NCI-H1092 (cell line): ENCODE measurements around the gene G3BP2.
"Not testable (repeated sequence)": the region's sequence is repeated elsewhere in the genome, so short reads cannot be mapped to it uniquely, and the experiment has no call there.

Experiments
- DNase-seq: peaks from one replicate; lab custom pipeline; 2025; lab: John Stamatoyannopoulos, UW

Gene G3BP2

DNA sequence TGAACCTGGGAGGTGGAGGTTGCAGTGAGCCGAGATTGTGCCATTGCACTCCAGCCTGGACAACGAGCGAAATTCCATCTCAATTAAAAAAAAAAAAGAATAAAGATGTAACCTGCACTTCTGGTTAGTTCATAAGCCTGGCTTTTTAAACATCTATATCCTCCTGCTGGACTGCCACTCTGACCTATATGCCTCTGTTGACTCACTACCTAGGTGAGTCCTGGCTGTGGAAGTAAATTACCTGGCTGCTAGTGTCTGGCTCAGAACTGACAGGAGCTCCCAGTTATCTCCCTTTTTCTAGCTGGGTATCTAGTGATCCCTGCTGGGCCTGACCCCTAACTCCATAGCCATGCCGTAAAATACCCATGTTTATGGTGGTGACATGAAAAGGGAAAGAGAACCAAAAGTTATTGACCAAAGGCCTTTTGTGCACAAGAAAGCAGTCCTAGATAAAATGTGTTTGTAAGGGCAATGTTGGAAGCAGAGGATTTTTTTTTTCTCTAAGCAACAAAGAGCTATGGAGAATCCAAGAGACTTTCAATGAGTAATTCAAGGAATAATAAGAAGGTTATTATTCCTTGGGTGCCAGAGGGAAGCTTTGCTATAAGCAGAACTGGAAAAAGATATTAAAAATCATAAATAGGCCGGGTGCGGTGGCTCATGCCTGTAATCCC is 10.4 kb upstream of the G3BP2 start:
- no peak for DNase-seq

DNA sequence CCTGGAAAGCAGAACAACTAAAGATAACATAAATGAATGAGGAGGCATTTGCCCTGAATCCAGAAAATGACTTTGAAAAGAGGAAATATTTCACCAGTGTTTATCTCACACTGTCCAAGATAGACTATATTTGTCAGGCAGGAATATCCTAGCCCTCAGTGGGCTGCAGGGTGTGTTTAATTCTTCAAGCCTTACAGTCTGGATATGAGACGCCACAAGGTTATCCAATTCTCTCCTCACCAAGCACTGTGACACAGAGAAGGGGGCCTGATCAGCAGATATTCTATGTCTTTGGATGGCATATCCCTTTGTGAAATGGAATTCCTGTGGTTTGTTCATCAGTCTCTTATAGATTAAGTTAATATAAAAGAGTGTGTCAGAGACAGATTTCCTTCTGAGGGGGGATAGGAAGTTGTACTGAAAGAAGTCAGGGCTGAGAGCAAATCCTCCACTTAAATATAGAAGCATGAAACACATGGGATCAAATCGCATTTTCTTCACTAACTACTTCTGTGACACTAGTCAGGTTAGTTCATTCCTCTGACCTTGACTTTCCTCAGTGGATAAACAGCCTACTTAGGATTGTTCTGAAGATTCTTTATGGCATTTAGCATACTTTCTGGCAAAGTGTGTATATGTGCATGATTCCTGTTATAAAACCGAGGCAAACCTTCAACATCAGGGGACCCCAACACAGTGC is 6.8 kb upstream of the G3BP2 start:
- DNase-seq, result no peak

DNA sequence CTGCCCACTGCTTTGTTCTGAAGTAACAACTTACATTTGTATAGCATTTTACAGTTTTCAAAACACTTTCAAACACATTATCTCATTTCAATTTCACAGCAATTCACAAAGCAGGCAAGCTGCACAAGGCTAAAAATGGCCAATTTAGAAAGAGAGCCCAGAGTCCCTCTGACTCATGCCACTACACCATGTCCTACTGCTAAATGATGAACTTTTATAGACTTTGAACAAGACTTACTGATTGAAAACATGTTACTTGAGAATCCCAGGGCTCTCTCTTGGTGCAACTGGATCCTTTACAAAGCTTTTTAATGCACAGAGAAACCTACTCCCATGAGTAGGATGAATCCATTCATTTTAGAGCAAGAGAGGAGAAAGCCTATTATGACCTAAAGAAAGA is 5.8 kb upstream of the G3BP2 start:
- no peak for DNase-seq

DNA sequence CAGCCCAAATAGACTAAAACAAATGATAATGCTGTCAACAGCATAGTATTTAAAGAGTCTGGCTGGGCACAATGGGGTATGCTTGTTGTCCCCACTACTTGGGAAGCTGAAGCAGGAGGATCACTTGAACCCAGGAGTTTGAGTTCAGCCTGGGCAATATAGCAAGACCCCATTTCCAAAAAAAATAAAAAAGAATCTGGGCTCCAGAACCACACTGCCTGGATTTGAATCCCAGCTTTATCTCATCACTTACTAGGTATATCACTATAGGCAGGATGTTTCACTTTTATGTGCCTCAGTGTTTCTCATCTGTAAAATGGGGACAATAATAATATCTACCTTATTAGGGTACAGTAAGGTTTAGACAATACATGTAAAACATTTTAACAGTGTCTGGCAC is 5.3 kb upstream of the G3BP2 start:
- DNase-seq, result no peak

DNA sequence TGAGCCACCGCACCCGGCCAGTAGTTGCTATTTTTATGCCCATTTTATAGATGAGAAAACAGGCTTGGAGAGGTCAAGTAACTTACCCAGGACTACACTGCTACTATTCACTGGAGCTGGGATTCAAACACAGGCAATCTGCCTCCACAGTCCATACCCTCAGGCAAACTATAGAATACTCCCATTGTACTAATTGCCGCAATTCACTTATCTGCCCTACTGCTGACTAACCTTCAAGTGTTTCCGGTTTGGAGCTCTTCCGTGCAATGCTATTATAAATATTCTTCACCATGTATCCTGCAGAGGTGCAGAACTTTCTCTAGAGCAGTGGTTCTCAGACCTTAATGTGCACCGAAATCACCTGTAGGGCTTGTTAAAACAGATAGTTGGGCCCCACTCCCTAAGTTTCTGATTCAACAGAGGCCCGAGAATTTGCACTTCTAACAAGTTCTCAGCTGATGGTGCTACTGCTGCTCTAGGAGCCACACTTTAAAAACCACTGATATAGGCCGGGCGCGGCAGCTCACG is 1.9 kb upstream of the G3BP2 start:
- DNase-seq, result no peak

DNA sequence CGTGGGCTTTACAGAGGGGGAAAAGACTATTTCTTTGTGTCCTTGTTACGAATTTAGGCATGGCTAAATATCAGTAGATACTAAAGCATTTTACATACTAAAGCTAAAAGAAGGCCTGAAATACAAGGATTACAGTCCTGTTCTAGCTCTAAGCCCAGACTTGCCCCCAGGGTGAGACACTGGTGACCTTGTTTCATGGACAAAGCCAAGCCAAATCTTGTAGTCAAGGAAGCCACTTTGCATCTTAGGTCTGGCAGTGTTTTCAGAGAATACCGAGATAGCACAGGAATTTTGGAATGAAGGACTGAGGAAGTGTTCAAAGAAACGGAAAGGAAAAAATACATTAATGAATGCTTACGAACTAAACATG is 733 bp upstream of the G3BP2 start:
- no peak for DNase-seq

DNA sequence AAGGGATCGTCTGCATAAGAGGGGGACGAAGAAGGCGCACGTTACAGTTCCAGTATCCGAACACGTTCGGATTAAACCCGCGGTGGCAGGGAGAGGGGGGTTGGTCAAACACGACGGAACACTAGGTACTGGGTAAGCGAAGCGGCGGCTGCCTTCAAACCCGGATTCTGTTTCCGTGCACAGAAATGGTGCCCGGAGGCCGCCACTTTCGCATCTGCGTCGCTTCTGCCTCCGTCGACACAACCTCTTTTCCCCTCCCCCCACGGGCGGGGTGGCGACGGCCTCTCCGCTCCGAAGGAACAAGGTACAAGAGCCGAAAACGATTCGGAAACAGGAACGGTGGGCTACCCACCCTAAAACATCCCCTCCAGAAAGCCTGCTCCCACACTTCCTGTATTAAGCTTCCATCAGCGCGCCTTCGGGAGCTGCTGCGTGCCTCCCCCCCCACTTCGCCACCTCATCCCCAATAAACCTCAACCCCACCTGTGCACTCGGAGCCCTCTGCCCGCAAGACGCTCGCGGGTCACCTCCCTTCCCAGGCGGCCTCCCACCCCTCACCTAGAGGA is 667 bp downstream of the G3BP2 start:
- peak; percentile 8 for DNase-seq

DNA sequence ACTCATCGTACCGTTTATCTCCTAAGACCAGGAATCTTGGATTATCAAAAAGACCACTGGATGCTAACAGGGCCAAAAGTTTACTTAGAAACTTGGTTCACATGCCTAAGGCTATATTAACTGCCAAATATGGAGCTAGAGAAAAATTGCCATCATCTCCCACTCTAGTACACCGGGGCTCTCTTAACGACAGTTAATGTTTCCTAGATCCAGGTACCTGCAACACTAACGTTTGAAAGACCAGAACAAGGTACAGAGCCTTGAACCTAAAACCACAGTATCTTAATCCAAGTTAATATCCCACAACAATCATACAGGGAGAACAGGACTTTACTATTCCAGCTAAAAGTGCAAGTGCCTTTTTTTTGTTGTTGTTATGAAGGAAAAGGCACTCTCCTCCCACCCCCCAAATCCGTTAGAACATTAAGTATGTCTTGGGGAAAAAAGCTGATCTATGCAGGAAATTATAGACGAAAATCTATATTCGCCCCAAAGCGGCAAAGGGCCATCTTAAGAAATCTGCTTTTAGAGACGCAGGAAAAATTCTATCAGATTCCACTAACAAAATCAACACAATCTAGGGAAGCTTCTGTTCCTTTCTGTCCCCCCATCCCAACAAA is 1.3 kb downstream of the G3BP2 start:
- no peak for DNase-seq

DNA sequence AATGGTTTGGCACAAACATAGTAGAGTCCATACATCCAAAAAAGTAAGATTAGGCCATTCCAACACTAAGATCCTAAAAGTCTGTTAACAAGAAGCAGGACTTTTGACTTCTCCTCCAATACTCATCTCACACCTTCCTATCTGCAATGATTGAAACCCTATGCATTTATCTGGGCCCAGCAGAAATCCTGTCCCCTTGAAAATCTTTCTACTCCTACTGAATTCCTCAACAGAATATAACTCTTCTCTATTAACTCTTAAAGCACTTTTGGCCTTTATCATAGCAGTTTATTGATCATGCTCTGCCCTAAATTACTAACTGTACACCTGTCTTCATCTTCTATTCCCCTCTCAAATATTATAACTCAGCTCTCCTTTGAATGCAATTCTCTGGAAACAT is 4.6 kb downstream of the G3BP2 start:
- DNase-seq, result no peak

DNA sequence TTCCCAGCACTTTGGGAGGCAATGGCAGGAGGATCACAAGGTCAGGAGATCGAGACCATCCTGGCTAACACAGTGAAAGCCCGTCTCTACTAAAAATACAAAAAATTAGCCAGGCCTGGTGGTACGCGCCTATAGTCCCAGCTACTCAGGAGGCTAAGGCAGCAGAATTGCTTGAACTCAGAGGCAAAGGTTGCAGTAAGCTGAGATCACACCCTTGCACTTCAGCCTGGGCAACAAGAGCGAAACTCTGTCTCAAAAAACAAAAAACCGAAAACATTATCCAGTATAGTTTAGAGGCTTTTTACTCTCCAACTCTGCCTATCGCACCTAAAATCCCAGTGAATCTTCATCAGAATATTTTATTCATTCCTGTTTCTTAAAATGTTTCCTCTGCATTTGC is 5.6 kb downstream of the G3BP2 start:
- not testable (repeated sequence) for DNase-seq

DNA sequence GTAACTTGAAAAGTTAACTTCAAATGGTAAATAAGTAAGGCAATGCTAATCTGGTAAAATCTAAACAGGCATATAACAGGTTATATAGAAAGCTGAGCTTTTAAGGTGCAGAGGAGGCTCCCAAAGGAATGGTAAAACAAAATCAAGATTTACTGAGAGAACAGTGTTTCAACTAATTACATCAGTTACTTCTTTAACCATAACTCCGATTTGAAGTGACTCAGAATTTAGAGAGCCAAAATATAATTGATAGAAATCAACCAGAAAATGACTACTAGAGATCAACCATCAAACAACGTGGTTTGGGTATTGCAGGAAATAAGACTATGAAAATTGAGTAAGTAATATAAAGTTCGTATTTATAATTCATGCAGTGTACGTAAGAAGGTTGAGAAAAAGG is 6.9 kb downstream of the G3BP2 start:
- DNase-seq, result no peak

DNA sequence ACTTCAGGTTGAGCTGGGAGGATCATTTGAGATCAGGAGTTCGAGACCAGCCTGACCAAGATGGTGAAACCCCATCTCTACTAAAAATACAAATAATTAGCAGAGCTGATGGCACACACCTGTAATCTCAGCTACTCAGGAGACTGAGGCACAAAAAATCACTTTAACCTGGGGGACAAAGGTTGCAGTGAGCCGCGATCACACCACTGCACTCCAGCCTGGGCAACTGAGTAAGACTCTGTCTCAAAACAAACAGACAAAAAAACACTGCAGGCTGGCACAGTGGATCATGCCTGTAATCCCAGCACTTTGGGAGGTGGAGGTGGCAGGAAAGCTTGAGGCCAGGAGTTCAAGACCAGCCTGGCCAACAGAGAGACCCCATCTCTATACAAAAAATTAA is 8.6 kb downstream of the G3BP2 start:
- DNase-seq, result not testable (repeated sequence)

DNA sequence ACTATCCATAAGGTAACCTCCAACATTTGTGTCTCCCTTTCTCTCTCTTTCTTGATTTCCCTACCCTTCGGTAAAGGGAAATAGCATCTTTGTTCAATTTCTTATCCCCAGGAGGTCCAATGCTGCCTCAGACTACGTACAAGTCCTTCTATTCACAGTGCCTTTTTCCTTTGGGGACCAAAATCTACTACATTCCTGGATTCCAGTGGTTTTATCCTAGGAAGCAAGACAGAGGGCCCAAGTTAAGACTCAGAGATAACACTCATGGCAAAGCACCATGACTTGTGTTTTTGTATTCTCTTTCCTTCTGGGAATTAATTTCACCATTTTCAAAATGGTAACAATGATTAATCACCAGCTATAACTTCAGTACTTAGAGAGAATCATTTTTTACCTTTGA is 10.6 kb downstream of the G3BP2 start:
- no peak for DNase-seq

DNA sequence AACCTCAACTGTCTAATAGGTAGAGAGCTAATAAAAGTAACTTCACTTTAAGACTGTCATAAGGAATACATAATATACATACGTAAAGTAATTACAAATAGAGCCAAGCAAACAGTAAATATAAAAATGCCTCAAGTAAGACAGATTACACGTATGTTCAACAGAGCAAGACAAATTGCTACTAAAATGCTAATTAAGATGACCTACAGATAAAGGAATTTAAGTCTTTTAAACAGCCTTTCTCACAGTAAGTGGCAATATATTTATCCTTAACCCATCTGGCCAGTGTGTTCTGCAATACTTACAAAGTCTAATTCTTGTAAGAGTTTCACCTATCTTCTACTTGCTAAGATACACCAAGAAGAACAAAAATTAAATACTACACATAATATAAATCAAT is 12.7 kb downstream of the G3BP2 start:
- no peak for DNase-seq

DNA sequence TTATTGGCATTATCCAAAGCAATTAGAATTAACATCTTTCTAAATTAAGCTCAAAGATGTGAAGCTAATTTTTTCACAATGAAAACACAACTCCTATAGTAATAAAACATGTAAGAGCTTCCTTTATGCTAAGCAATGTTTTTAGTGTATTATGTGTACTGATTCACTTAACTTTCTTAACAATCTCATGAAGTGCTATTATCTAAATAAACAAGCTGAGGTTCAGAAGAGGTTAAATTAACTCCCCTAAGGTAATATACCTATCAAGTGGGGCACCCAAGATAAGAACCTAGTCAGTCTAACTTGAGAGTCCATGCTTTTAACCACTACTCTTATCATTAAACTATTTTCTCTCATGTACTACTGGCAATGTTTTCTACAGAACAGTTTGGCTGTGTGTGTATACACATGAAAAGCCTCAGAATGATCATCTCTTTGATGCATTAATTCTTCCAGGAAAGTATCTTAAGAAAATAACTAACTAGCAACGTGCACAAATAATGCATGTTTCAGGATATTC is 13.6 kb downstream of the G3BP2 start:
- no peak for DNase-seq

DNA sequence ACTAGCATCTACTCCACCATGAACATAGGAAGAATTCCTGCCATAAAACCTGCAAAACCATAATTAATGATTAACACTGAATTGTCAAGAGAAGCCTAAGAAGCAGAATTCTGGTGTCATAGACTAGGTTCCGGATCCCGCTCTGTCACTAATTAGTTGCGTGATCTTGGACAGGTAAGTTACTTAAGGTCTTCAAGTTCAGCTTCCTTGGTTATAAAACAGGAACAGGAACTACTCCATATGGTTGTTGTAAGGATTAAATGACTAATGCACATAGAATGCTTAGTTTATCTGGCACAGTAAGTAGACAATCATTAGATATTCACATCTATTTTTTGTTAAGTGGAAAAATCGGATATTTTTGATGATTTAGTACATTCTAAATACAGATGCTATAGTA is 14.3 kb downstream of the G3BP2 start:
- DNase-seq, result no peak

DNA sequence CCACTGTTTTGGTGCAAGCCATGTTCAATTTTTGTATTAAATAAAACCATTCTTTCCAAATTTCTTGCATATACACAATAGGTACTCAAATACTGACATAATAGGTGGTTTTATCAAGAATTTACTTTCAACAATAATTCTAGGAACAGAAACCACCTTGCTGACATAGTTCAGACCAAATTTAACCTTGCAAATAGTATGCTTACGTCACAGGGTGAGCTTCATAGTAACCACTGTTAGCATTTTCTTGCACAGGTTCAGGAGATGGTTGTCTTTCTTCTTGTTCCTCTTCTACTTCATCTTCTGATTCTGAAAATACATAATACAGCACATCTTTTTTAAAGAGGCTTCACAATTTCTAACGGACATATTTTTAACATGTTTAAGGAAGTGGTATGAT is 17.6 kb downstream of the G3BP2 start:
- DNase-seq, result no peak

DNA sequence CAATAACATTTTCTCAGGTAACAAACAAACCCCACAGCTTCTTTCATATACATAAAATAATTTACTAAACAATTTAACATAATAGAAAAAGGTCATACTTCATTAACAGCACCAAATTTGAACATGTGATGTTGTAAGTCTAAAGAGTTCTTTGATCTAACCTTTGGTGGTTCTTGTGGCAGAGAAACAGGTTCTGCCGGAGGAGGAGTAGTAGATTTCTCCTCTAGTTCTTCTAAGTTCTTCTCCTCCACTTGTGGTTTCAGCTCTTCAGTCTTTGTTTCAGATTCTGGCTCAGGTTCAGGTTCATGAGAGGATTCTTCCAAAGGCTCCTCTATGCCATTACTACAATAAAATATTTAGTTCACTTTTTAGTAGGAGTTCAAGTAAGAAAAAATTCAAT is 18.3 kb downstream of the G3BP2 start:
- no peak for DNase-seq

DNA sequence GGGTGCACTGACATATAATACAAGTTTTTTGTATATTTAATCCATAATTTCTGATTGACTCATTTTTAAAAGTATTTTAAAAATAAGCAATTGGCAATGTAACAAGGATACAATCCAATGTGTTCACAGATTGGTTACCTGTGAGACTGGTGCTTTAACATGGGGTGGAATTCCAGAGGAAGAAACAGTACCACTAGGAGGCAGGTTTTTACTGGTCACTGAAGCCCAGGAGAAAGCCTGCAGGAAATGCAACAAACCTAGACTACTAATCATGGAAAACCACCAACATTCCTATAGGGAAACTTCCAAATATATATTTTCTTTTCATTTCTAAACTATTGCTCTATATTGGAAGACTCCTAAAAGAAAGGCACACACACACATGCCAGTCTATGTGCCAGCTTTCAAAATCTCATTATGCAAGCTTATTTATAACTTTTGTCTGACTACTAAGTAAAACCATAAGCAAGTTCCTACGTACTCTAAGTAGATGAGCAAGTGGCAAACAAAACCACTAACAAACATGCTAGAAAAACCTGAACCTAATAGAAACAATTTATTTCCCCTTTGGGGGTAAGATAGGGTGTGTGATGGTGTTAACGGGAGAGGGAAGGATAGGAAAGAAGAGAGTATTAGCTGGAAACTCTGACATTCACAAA is 19.2 kb downstream of the G3BP2 start:
- no peak for DNase-seq

DNA sequence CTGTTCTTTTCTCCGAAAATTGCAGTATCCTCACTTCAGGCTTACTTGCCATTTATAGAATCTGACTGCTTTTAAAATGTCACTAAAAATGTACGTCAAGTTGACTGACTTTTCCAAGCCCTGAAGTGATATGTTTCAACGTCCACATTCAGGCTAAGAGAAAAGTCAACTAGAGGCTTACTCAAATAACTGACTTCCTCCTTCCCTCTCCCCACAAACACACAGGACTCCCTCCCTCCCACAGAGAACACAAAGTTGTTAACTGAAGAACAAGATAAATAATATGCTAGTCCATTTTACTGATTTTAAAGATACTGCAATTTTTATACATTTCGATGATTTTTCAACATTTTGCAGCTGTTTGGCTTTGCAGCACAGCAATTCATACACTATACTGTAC is 29.1 kb downstream of the G3BP2 start:
- no peak for DNase-seq

DNA sequence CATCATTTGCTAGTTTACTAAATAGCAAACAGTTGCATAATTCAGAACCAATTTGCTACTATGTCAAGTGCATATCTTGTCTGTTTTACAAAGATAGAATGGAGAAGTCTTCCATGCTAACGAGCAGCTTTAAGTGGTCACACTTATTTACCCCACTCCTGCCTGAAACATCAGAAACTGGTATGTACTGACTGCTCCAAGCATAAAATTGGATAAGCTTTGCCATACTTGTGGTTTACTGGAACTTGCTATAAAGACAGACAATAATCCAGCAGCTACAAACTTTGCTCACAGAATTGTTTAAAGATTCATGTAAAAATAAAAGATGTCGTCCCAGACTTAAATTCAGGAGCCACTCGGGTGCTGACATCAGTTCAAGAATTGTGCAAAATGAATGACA is 29.6 kb downstream of the G3BP2 start:
- no peak for DNase-seq

DNA sequence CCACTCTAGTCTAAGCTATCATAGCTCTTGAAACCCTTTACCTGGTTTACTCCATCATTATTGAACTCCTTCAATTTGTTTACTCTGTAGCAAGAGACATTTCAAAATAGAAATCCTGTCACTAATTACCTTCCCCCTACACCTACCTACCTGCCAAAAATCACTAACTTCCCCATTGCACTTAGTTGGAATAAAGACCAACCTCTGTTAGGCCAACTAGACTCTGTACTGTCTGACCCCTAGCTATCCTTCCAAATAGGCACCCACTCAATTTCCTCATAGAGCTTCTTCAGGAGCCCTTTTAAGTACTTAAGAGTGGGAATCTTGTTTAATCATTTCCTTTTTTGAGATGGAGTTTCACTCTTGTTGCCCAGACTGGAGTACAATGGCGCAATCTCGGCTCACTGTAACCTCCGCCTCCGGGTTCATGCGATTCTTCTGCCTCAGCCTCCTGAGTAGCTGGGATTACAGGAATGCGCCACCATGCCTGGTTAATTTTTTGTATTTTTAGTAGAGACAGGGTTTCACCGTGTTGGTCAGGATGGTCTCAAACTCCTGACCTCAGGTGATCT is 34.0 kb downstream of the G3BP2 start:
- no peak for DNase-seq
